Measurements from ENCODE around the gene USP22. TPM values are rescaled to one million over a fixed set of nuclear protein-coding genes. Genes with fewer than 3 reads are reported as not detected.

The USP22 gene
- total and polyA plus RNA-seq, 2 of the 13 experiments (the other 11 are each of a cell fraction or from before 2014, with no cell fraction given): 98.0 to 130 TPM

- ATAC-seq (no peak), FAIRE-seq (no peak), DNase-seq (ENCODE audit: low spot score) (no peak)
- H3K27me3 ChIP-seq (ENCODE audit: control insufficient read depth in 1 of 2, insufficient read depth in 2 of 2, low read length in 2 of 2): no peaks in the 10 kb centered on the region
- H3K9me3 ChIP-seq (ENCODE audit: low read length): no peaks in the 10 kb centered on the region
- H3K4me3 ChIP-seq (replicated peaks in 1 of 3; ENCODE audit: insufficient read depth in 1 of 3, low read depth in 2 of 3, low read length in 3 of 3): no peak overlapping the region
- 97% methylated on average over 12 of the region's 12 CpGs for WGBS (ENCODE audit: low lambda C conversion rate)
- H3K9ac ChIP-seq (ENCODE audit: insufficient read depth, low read depth, low read length): no peak overlapping the region
- no peak overlapping the region for H3K27ac ChIP-seq (ENCODE audit: extremely low read length, insufficient read depth, low read length)
- H3K79me2 ChIP-seq (ENCODE audit: insufficient read depth, low read length): no peaks in the 10 kb centered on the region
- H3K36me3 ChIP-seq (replicated peaks in 1 of 2; ENCODE audit: control insufficient read depth in 1 of 2, insufficient read depth in 2 of 2, low read length in 2 of 2): peaks cover 39 to 64% of the 10 kb centered on the region in 2 experiments
- ChIA-PET POLR2A (no interaction called here), CTCF (ENCODE audit: low intra/inter-chr PET ratio, low total read pairs) (no interaction called here)
- TF ChIP-seq ZNF333 (CRISPR knock-in tag; IDR thresholded peaks at IDR 0.05; ENCODE audit: borderline replicate concordance): no peak
- peak; percentile 44 for TF ChIP-seq AGO2 (optimal IDR thresholded peaks at IDR 0.05; ENCODE audit: low read depth, low read length)
- peak in 1 of 2 experiments; percentile 32; a peak in 1 of 4 replicates for TF ChIP-seq POLR2A (IDR thresholded peaks at IDR 0.05; ENCODE audit: insufficient read depth in 1 of 2, low read depth in 2 of 2, low read length in 2 of 2)
- intact Hi-C loops (cut with micrococcal nuclease; ENCODE audit: unreplicated experiment) (no loop called here), in situ Hi-C loops (cut with HindIII; ENCODE audit: extremely low pct_ligation_motif_present, low pct_unique_long_range_greater_than_20kb) (no loop called here)
- H3K4me1 ChIP-seq (ENCODE audit: insufficient read depth, low read length): peaks cover 29% of the 10 kb centered on the region
- BruUV-seq (replicated peaks): no TSS peak
- H2AFZ ChIP-seq (ENCODE audit: low read length): no peak overlapping the region
- peaks cover 41% of the 10 kb centered on the region for H4K20me1 ChIP-seq (ENCODE audit: insufficient read depth, low read length)
- no peak overlapping the region for H3K4me2 ChIP-seq (ENCODE audit: low read depth, low read length)
These were observed 41.0 kb downstream of the USP22 start for GRCh38 chr17:21001813-21002221.

- TF ChIP-seq CERS6 (CRISPR knock-in tag; IDR thresholded peaks at IDR 0.05) (no peak), GATA4 (IDR thresholded peaks at IDR 0.05; ENCODE audit: borderline replicate concordance, low read depth) (no peak), HMGA1 (CRISPR knock-in tag; conservative IDR thresholded peaks at IDR 0.05) (no peak), ZFP1 (CRISPR knock-in tag; IDR thresholded peaks at IDR 0.05) (no peak), PHF21A (CRISPR knock-in tag; IDR thresholded peaks at IDR 0.05) (no peak), KDM2A (CRISPR knock-in tag; IDR thresholded peaks at IDR 0.05; ENCODE audit: borderline replicate concordance, low read depth) (no peak), RBM22 (optimal IDR thresholded peaks at IDR 0.05; ENCODE audit: low read length) (peak; percentile 37), ZBTB21 (CRISPR knock-in tag; IDR thresholded peaks at IDR 0.05) (no peak), NFIC (IDR thresholded peaks at IDR 0.05; ENCODE audit: low read length) (no peak), ZNF564 (CRISPR knock-in tag; IDR thresholded peaks at IDR 0.05) (peak; percentile 37; the same call in 1 of the 2 replicates), ZNF513 (CRISPR knock-in tag; conservative IDR thresholded peaks at IDR 0.05) (no peak)
- no peaks in the 10 kb centered on the region for H3K79me2 ChIP-seq (ENCODE audit: insufficient read depth, low read length)
- no peaks in the 10 kb centered on the region for H3K27me3 ChIP-seq (ENCODE audit: control insufficient read depth in 1 of 2, insufficient read depth in 2 of 2, low read length in 2 of 2)
- no peak overlapping the region for H2AFZ ChIP-seq (ENCODE audit: low read length)
- H3K4me2 ChIP-seq (ENCODE audit: low read depth, low read length): no peak overlapping the region
- FAIRE-seq (no peak), ATAC-seq (no peak), DNase-seq (ENCODE audit: low spot score) (no peak)
- ChIA-PET POLR2A (no interaction called here), CTCF (ENCODE audit: low intra/inter-chr PET ratio, low total read pairs) (no interaction called here)
- no peak overlapping the region for H3K27ac ChIP-seq (ENCODE audit: extremely low read length, insufficient read depth, low read length)
- H3K9me3 ChIP-seq (ENCODE audit: low read length): no peaks in the 10 kb centered on the region
- peaks cover 29% of the 10 kb centered on the region for H3K4me1 ChIP-seq (ENCODE audit: insufficient read depth, low read length)
- H4K20me1 ChIP-seq (ENCODE audit: insufficient read depth, low read length): peaks cover 41% of the 10 kb centered on the region
- intact Hi-C loops (cut with micrococcal nuclease; ENCODE audit: unreplicated experiment): no loop called here
- in situ Hi-C loops (cut with HindIII; ENCODE audit: extremely low pct_ligation_motif_present, low pct_unique_long_range_greater_than_20kb): no loop called here
- H3K9ac ChIP-seq (ENCODE audit: insufficient read depth, low read depth, low read length): no peak overlapping the region
- H3K36me3 ChIP-seq (replicated peaks in 1 of 2; ENCODE audit: control insufficient read depth in 1 of 2, insufficient read depth in 2 of 2, low read length in 2 of 2): peaks cover 37 to 61% of the 10 kb centered on the region in 2 experiments; a peak in 4 of 5 replicates
- WGBS (ENCODE audit: low lambda C conversion rate): 95% methylated on average over 7 of the region's 7 CpGs
- TSS peak; percentile 43 for BruUV-seq (replicated peaks)
- H3K4me3 ChIP-seq (replicated peaks in 1 of 3; ENCODE audit: insufficient read depth in 1 of 3, low read depth in 2 of 3, low read length in 3 of 3): no peak overlapping the region
These were observed 41.5 kb downstream of the USP22 start for GRCh38 chr17:21001111-21001812.
